Fibroblast of villous mesenchyme (primary cell): ENCODE results near the gene POLN. TPM values are rescaled to one million over a fixed set of nuclear protein-coding genes. Genes with fewer than 3 reads are reported as not detected.

Source experiments
- DNase-seq: peaks from one replicate; pipeline ENCODE4 v3.0.0-alpha.2; 2010; ENCODE audit warnings: low read depth
- H3K4me3 ChIP-seq: 2 replicates; pipeline ENCODE4 v1.5.1; 2011; ENCODE audit warnings: low read depth, mild to moderate bottlenecking, low read length
- CTCF ChIP-seq: IDR thresholded peaks from 2 replicates; pipeline ENCODE4 v1.5.1; 2012; ENCODE audit warnings: low read depth, mild to moderate bottlenecking, low read length; ENCODE audit not compliant: insufficient read depth
- total RNA-seq: library from RNA; depleted of rRNA; stranded (reverse); fragments of >200 nt; gene quantifications from 2 replicates; pipeline ENCODE4 v1.2.3, GENCODE V29; 2012

POLN gene
- total RNA-seq, 1 donor: 4.7 TPM

- no peak for TF ChIP-seq CTCF
- H3K4me3 ChIP-seq: peak overlapping the region; percentile 46
- DNase-seq: no peak
Measured at GRCh38 chr4:2058264-2059045, 183.5 kb downstream of the POLN start.

GRCh38 chr4:2057382-2058065 lies 184.4 kb downstream of the POLN start:
- no peak for DNase-seq
- no peak overlapping the region for H3K4me3 ChIP-seq
- no peak for TF ChIP-seq CTCF

- TF ChIP-seq CTCF: no peak
- H3K4me3 ChIP-seq: no peak overlapping the region
- DNase-seq: no peak
Measured at GRCh38 chr4:2054217-2054616, 187.7 kb downstream of the POLN start.

- no peak overlapping the region for H3K4me3 ChIP-seq
- no peak for TF ChIP-seq CTCF
- DNase-seq: no peak
Measured at GRCh38 chr4:2051086-2051485, 190.8 kb downstream of the POLN start.

- no peak for DNase-seq
- no peak for TF ChIP-seq CTCF
- no peak overlapping the region for H3K4me3 ChIP-seq
Measured at GRCh38 chr4:2049811-2050210, 192.1 kb downstream of the POLN start.

DNA sequence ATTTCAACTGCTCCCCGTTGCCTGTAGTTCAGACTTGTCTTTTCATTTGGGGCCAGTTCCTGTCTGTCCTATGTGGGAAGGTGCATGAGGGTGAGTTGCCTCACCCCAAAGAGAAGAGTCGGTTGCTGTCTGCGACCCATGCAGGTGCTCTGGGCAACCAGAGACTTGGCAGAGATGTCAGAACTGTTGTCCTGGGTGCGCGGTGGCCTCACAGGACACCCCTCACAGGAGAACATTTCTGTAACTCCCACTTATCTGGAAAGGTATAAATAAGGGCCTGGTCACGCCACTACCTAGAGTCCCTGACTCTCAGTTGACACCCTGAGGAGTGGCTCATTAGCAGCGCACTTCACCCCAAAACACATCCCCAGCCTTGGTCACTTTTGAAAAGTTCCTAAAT lies 192.5 kb downstream of the POLN start:
- DNase-seq: no peak
- no peak for TF ChIP-seq CTCF
- no peak overlapping the region for H3K4me3 ChIP-seq
